Omental fat pad (tissue), 4 donors: Measurements from ENCODE around the gene CREB5. TPM values are rescaled to one million over a fixed set of nuclear protein-coding genes. Genes with fewer than 3 reads are reported as not detected.

ENCODE experiments used
- ATAC-seq: fragments of 150-250 bp; one replicate; pipeline ENCODE4 v1.9.1; 2016; ENCODE audit warnings: mild to moderate bottlenecking, moderate library complexity; ENCODE audit not compliant: low FRiP score
- DNase-seq: peaks from one replicate; pipeline ENCODE4 v3.0.0-alpha.2; 2019; ENCODE audit warnings: low spot score
- CTCF ChIP-seq, 3 donors: fragments of 450-650 bp; IDR thresholded peaks; one replicate each; pipeline ENCODE4 v1.5.1; 2016 to 2017; ENCODE audit warnings: antibody characterized with exemption in 3 of 3, mild to moderate bottlenecking in 3 of 3, moderate library complexity in 2 of 3
- total RNA-seq, 4 donors: library from RNA; depleted of rRNA; stranded (reverse); fragments of >200 nt; gene quantifications; one replicate each; pipeline ENCODE4 v1.1.0, GENCODE V29; 2016

The CREB5 gene
- total RNA-seq, 4 donors from 2014 or later = 27.9 to 87.0 (median 42.9) TPM

GRCh38 chr7:28792858-28793257 lies 380.5 kb downstream of the CREB5 start:
- TF ChIP-seq CTCF (IDR thresholded peaks at IDR 0.05) = no peak
- ATAC-seq = no peak
- DNase-seq = no peak

- ATAC-seq (no peak), DNase-seq (no peak)
- no peak for TF ChIP-seq CTCF (IDR thresholded peaks at IDR 0.05)
Measured at GRCh38 chr7:28793381-28794085, 381.2 kb downstream of the CREB5 start.

- no peak for TF ChIP-seq CTCF (IDR thresholded peaks at IDR 0.05)
- ATAC-seq (no peak), DNase-seq (no peak)
Measured at GRCh38 chr7:28798274-28798673, 386.0 kb downstream of the CREB5 start.

GRCh38 chr7:28799619-28800018 lies 387.3 kb downstream of the CREB5 start:
- DNase-seq (no peak), ATAC-seq (no peak)
- no peak for TF ChIP-seq CTCF (IDR thresholded peaks at IDR 0.05)

GRCh38 chr7:28800150-28800549 lies 387.8 kb downstream of the CREB5 start:
- ATAC-seq (no peak), DNase-seq (no peak)
- TF ChIP-seq CTCF (IDR thresholded peaks at IDR 0.05) = no peak

GRCh38 chr7:28802450-28802849 lies 390.1 kb downstream of the CREB5 start:
- no peak for TF ChIP-seq CTCF (IDR thresholded peaks at IDR 0.05)
- no peak for ATAC-seq
- no peak for DNase-seq

GRCh38 chr7:28804157-28804556 lies 391.8 kb downstream of the CREB5 start:
- no peak for TF ChIP-seq CTCF (IDR thresholded peaks at IDR 0.05)
- DNase-seq = no peak
- no peak for ATAC-seq
